GM12878 (cell line): ENCODE measurements around the gene RPL27A. TPM values are rescaled to one million over a fixed set of nuclear protein-coding genes. Genes with fewer than 3 reads are reported as not detected.

Experiments
- ATAC-seq: fragments of 200-7000 bp; cut with Tn5 transposase; 3 replicates; pipeline ENCODE4 v1.9.1; 2020; ENCODE audit warnings: mild to moderate bottlenecking, moderate library complexity
- BruUV-seq: library from RNA; stranded (reverse); fragments of 400-500 nt; replicated peaks from 2 replicates; lab custom pipeline; 2021; lab: Mats Ljungman, UMichigan
- CTCF ChIA-PET: fragments of 300-600 bp; sonication (Branson Sonifier 250); formaldehyde crosslinking; extraction: SDS; loops from one replicate; lab custom pipeline; 2021; ENCODE audit warnings: inconsistent platforms; lab: Yijun Ruan, JAX
- POLR2A ChIA-PET: fragments of 350-600 bp; formaldehyde crosslinking; extraction: SDS; loops from one replicate; lab custom pipeline; 2021; ENCODE audit warnings: inconsistent platforms; lab: Charles Lee
- RAD21 ChIA-PET: fragments of 300-600 bp; sonication (Branson Sonifier 250); formaldehyde crosslinking; loops from one replicate; lab custom pipeline; 2023; ENCODE audit warnings: antibody characterized with exemption; ENCODE audit not compliant: unreplicated experiment; lab: Charles Lee
- SMC1A ChIA-PET: fragments of 300-600 bp; sonication (Branson Sonifier 250); formaldehyde crosslinking; loops from one replicate; lab custom pipeline; 2023; ENCODE audit not compliant: unreplicated experiment, uncharacterized antibody; lab: Charles Lee
- DNase-seq: peaks from one replicate; pipeline ENCODE4 v3.0.0-alpha.2; 2011; ENCODE audit warnings: low read depth, low spot score
- FAIRE-seq: peaks from 3 replicates; lab custom pipeline; 2011; peaks lifted over from hg19 to GRCh38; lab: Jason Lieb, UNC
- H2AFZ ChIP-seq: 2 replicates; pipeline ENCODE4 v1.6.0; 2011; ENCODE audit warnings: low read depth, low read length, control low read depth; ENCODE audit not compliant: control insufficient read depth
- H3K27ac ChIP-seq: 2 replicates; pipeline ENCODE4 v1.5.1; 2011; ENCODE audit warnings: control low read depth; ENCODE audit not compliant: control insufficient read depth, insufficient read depth
- H3K27me3 ChIP-seq, 2 experiments: replicated peaks in 1 of 2; 2 replicates each; pipeline versions ENCODE4 v1.6.0 to v1.6.1; 2011; ENCODE audit warnings: low read length in 1 of 2; ENCODE audit not compliant: control insufficient read depth in 2 of 2, insufficient read depth in 2 of 2
- H3K36me3 ChIP-seq, 2 experiments: 2 replicates each; pipeline ENCODE4 v1.5.1; 2011; ENCODE audit warnings: low read length in 1 of 2; ENCODE audit not compliant: control insufficient read depth in 2 of 2, insufficient read depth in 2 of 2
- H3K4me1 ChIP-seq: 2 replicates; pipeline ENCODE4 v1.6.1; 2011; ENCODE audit warnings: mild to moderate bottlenecking, low read length, moderate library complexity, mixed read lengths; ENCODE audit not compliant: control insufficient read depth, insufficient read depth
- H3K4me2 ChIP-seq: 2 replicates; pipeline ENCODE4 v1.6.0; 2011; ENCODE audit warnings: control low read depth; ENCODE audit not compliant: control insufficient read depth, insufficient read depth
- H3K4me3 ChIP-seq: fragments of 200-600 bp; sonication (generic); 2 replicates; pipeline ENCODE4 v1.5.1; 2016
- H3K79me2 ChIP-seq: 2 replicates; pipeline ENCODE4 v1.6.0; 2011; ENCODE audit warnings: low read length; ENCODE audit not compliant: control insufficient read depth, insufficient read depth
- H3K9ac ChIP-seq: 2 replicates; pipeline ENCODE4 v1.8.0; 2011; ENCODE audit warnings: low read length, control low read depth, mixed read lengths; ENCODE audit not compliant: control insufficient read depth, insufficient read depth
- H3K9me3 ChIP-seq: replicated peaks from 3 replicates; pipeline ENCODE4 v1.5.1; 2011; ENCODE audit warnings: mild to moderate bottlenecking, low read length; ENCODE audit not compliant: control insufficient read depth, insufficient read depth
- H4K20me1 ChIP-seq: 2 replicates; pipeline ENCODE4 v1.6.0; 2011; ENCODE audit not compliant: control insufficient read depth, insufficient read depth
- EZH2 ChIP-seq: IDR thresholded peaks from 2 replicates; pipeline ENCODE4 v1.6.1; 2012; ENCODE audit warnings: low read depth, mild to moderate bottlenecking, control low read depth, inconsistent platforms, low read length, borderline replicate concordance; ENCODE audit not compliant: control insufficient read depth
- NR2C2 ChIP-seq: IDR thresholded peaks from 2 replicates; pipeline ENCODE4 v1.6.1; 2011; ENCODE audit warnings: borderline replicate concordance, low read depth; ENCODE audit not compliant: control insufficient read depth, insufficient read length
- POLR2AphosphoS5 ChIP-seq: IDR thresholded peaks from 2 replicates; pipeline ENCODE4 v1.6.1; 2011; ENCODE audit warnings: mild to moderate bottlenecking, low read length, inconsistent platforms
- SUPT20H ChIP-seq: IDR thresholded peaks from 2 replicates; pipeline ENCODE4 v1.6.1; 2011; ENCODE audit warnings: low read depth, mild to moderate bottlenecking, low read length, moderate library complexity, borderline replicate concordance; ENCODE audit not compliant: control insufficient read depth
- TAF1 ChIP-seq: IDR thresholded peaks from 2 replicates; pipeline ENCODE4 v1.6.1; 2011; ENCODE audit warnings: mild to moderate bottlenecking, low read depth, low read length, borderline replicate concordance
- ZNF24 ChIP-seq: fragments of 450-650 bp; IDR thresholded peaks from 2 replicates; pipeline ENCODE4 v1.6.1; 2017; ENCODE audit warnings: antibody characterized with exemption, mild to moderate bottlenecking
- WGBS: methylation state at CpG from one replicate; pipeline ENCODE4 v1.1.6; 2016; ENCODE audit warnings: low lambda C conversion rate; ENCODE audit not compliant: insufficient replicate concordance, insufficient coverage; ENCODE audit errors: missing lambda C conversion rate; 5-methylcytosine and 5-hydroxymethylcytosine counted together
- in situ Hi-C: fragments of 300-500 bp; cut with MboI; formaldehyde crosslinking; loops from 9 replicates; pipeline ENCODE4 v1.14.3; 2018; ENCODE audit warnings: mixed read lengths
- intact Hi-C: fragments of 100-400 bp; cut with micrococcal nuclease; formaldehyde crosslinking; loops from one replicate; pipeline ENCODE4 v1.14.2; 2022; ENCODE audit not compliant: unreplicated experiment
- polyA plus RNA-seq, 11 experiments: library from polyadenylated mRNA; depleted of rRNA in 4 of 11; unstranded in 6 of 11; stranded (reverse) in 5 of 11; fragments of >200 nt; fragmentation: Nextera tagmentation in 4 of 11; fragmentation: Illumina TruSeq in 1 of 11; extraction: Ambion mirVana in 4 of 11; extraction: Trizol in 1 of 11; gene quantifications; 1 replicate in 1 of 11; 2 replicates in 10 of 11; pipeline versions ENCODE4 v1.2.1 to v1.2.3, GENCODE V29; 2011 to 2016; ENCODE audit warnings: inconsistent platforms in 2 of 11, missing spikeins in 2 of 11, low read depth in 1 of 11
- total RNA-seq, 4 experiments: library from RNA; depleted of rRNA in 3 of 4; stranded (reverse); fragments of >200 nt in 3 of 4; fragmentation: Illumina TruSeq in 1 of 4; extraction: Trizol in 1 of 4; gene quantifications; 2 replicates each; pipeline versions ENCODE4 v1.2.1 to v1.2.3, GENCODE V29; 2013 to 2021
- TF ChIP-seq, protein P1 (sequence below): IDR thresholded peaks from 2 replicates; pipeline ENCODE4 v1.6.1; 2012; ENCODE audit warnings: low read length, inconsistent platforms

RPL27A gene
- total and polyA plus RNA-seq, 10 of the 15 experiments (the other 5 are each of a cell fraction or from before 2014, with no cell fraction given), result 978 to 4,776 (median 1,959) TPM

DNA sequence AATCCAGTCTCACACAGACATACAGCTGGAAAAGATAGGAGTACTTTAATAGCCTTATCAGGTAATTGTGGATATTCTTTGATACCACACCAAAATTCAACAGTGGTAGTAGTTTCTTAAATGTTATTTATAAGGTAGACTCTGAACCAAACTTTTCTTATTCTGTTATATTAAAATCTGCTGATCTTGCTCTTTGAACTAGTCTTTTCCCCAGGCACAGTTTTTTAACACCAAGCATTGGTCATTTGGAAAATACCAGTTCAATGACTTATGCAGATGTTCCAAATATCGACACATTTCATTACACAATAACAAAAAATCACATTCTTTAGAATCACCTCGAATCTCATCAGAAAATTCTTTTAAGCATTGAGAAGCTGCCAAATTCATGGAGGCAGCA is 7.7 kb upstream of the RPL27A start:
- FAIRE-seq (no peak), DNase-seq (no peak), ATAC-seq (no peak)
- in situ Hi-C loops (no loop called here), intact Hi-C loops (no loop called here)
- Histone ChIP-seq H3K79me2 (no peaks in the 10 kb centered on the region), H3K9ac (no peak overlapping the region), H2AFZ (no peak overlapping the region), H3K36me3 (peaks cover 5 to 14% of the 10 kb centered on the region in 2 experiments; a peak in 3 of 4 replicates), H3K4me3 (no peak overlapping the region), H3K27me3 (no peaks in the 10 kb centered on the region), H4K20me1 (no peaks in the 10 kb centered on the region), H3K4me2 (no peak overlapping the region), H3K9me3 (no peaks in the 10 kb centered on the region), H3K4me1 (no peaks in the 10 kb centered on the region), H3K27ac (no peak overlapping the region)
- ChIA-PET POLR2A (no interaction called here), CTCF (interaction anchor here (1.4 kb wide), 1 partner anchor 16 kb away, joined by 3 read pairs; no protein-coding TSS in a partner anchor), RAD21 (interaction anchor here (0.7 kb wide), 1 partner anchor 98 kb away, joined by 3 read pairs; no protein-coding TSS in a partner anchor), SMC1A (no interaction called here)
- no TSS peak for BruUV-seq
- WGBS, result 91% methylated on average over 2 of the region's 2 CpGs
- no peak for TF ChIP-seq POLR2AphosphoS5

- in situ Hi-C loops, result no loop called here
- 93% methylated on average over 1 of the region's 1 CpG for WGBS
- peaks cover 2% of the 10 kb centered on the region for H3K79me2 ChIP-seq
- peaks cover 5 to 10% of the 10 kb centered on the region in 2 experiments; a peak in 3 of 4 replicates for H3K36me3 ChIP-seq
- ATAC-seq (no peak), FAIRE-seq (no peak), DNase-seq (no peak)
- no peak overlapping the region for H3K4me3 ChIP-seq
- no peaks in the 10 kb centered on the region for H3K4me1 ChIP-seq
- no peak overlapping the region for H3K4me2 ChIP-seq
- ChIA-PET SMC1A (no interaction called here), RAD21 (no interaction called here), CTCF (no interaction called here), POLR2A (interaction anchor here (0.7 kb wide), 1 partner anchor 142 kb away, joined by 3 read pairs; no protein-coding TSS in a partner anchor)
- intact Hi-C loops, result no loop called here
- TF ChIP-seq NR2C2, result no peak
- no peak for TF ChIP-seq TAF1
- TF ChIP-seq ZNF24, result no peak
- no peak for TF ChIP-seq SUPT20H
- TF ChIP-seq, protein P1, sequence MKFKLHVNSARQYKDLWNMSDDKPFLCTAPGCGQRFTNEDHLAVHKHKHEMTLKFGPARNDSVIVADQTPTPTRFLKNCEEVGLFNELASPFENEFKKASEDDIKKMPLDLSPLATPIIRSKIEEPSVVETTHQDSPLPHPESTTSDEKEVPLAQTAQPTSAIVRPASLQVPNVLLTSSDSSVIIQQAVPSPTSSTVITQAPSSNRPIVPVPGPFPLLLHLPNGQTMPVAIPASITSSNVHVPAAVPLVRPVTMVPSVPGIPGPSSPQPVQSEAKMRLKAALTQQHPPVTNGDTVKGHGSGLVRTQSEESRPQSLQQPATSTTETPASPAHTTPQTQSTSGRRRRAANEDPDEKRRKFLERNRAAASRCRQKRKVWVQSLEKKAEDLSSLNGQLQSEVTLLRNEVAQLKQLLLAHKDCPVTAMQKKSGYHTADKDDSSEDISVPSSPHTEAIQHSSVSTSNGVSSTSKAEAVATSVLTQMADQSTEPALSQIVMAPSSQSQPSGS, result no peak
- no peak for TF ChIP-seq EZH2
- no peaks in the 10 kb centered on the region for H3K27me3 ChIP-seq
- no peak overlapping the region for H3K27ac ChIP-seq
- no TSS peak for BruUV-seq
- no peak overlapping the region for H3K9ac ChIP-seq
- H2AFZ ChIP-seq, result no peak overlapping the region
- H3K9me3 ChIP-seq, result no peaks in the 10 kb centered on the region
- no peaks in the 10 kb centered on the region for H4K20me1 ChIP-seq
Observed at GRCh38 chr11:8676458-8676857, 6.1 kb upstream of the RPL27A start.
